HEK293 (cell line): ENCODE results near the gene MAP3K7CL.
A peak's percentile ranks its signal among the peaks of the same experiment; 100 is the strongest.

ENCODE experiments used
- FEZF1 ChIP-seq: fragments of 450-650 bp; formaldehyde crosslinking; IDR thresholded peaks from 2 replicates; pipeline ENCODE4 v1.5.1; 2016; ENCODE audit warnings: missing biosample characterization, missing genetic modification characterization
- GLI4 ChIP-seq: fragments of 450-650 bp; formaldehyde crosslinking; IDR thresholded peaks from 2 replicates; pipeline ENCODE4 v1.5.1; 2016; ENCODE audit warnings: missing biosample characterization, missing genetic modification characterization
- HOXA7 ChIP-seq: sonication (generic); formaldehyde crosslinking; IDR thresholded peaks from 2 replicates; pipeline ENCODE4 v1.8.1; 2022; ENCODE audit warnings: missing genetic modification reagents, borderline replicate concordance
- HOXC10 ChIP-seq: sonication (generic); formaldehyde crosslinking; IDR thresholded peaks from 2 replicates; pipeline ENCODE4 v1.8.1; 2023; ENCODE audit warnings: mild to moderate bottlenecking, missing genetic modification reagents
- IKZF3 ChIP-seq: fragments of 450-650 bp; IDR thresholded peaks from 2 replicates; pipeline ENCODE4 v1.5.0; 2018; ENCODE audit warnings: missing biosample characterization, mild to moderate bottlenecking, missing genetic modification characterization, moderate library complexity
- KLF1 ChIP-seq: fragments of 450-650 bp; formaldehyde crosslinking; IDR thresholded peaks from 2 replicates; pipeline ENCODE4 v1.5.1; 2016; ENCODE audit warnings: missing biosample characterization, missing genetic modification characterization
- KLF10 ChIP-seq: fragments of 450-650 bp; IDR thresholded peaks from 2 replicates; pipeline ENCODE4 v1.5.1; 2018; ENCODE audit warnings: missing biosample characterization, mild to moderate bottlenecking, missing genetic modification characterization
- KLF7 ChIP-seq: fragments of 450-650 bp; formaldehyde crosslinking; IDR thresholded peaks from 2 replicates; pipeline ENCODE4 v1.5.1; 2016; ENCODE audit warnings: missing biosample characterization, missing genetic modification characterization, borderline replicate concordance
- RBAK ChIP-seq: fragments of 450-650 bp; formaldehyde crosslinking; IDR thresholded peaks from 2 replicates; pipeline ENCODE4 v1.5.1; 2016; ENCODE audit warnings: missing biosample characterization, missing genetic modification characterization
- SALL2 ChIP-seq: fragments of 450-650 bp; formaldehyde crosslinking; IDR thresholded peaks from 2 replicates; pipeline ENCODE4 v1.5.0; 2017; ENCODE audit warnings: missing biosample characterization, mild to moderate bottlenecking, missing genetic modification characterization, borderline replicate concordance
- SCRT2 ChIP-seq: fragments of 450-650 bp; formaldehyde crosslinking; IDR thresholded peaks from 2 replicates; pipeline ENCODE4 v1.5.1; 2016; ENCODE audit warnings: missing biosample characterization, missing genetic modification characterization
- SP7 ChIP-seq: fragments of 450-650 bp; formaldehyde crosslinking; IDR thresholded peaks from 2 replicates; pipeline ENCODE4 v1.5.1; 2016; ENCODE audit warnings: missing biosample characterization, missing genetic modification characterization
- TRIM28 ChIP-seq: IDR thresholded peaks from 2 replicates; pipeline ENCODE4 v1.6.1; 2011; ENCODE audit warnings: low read length, control low read depth, borderline replicate concordance
- ZBTB1 ChIP-seq: fragments of 450-650 bp; formaldehyde crosslinking; IDR thresholded peaks from 2 replicates; pipeline ENCODE4 v1.5.1; 2016; ENCODE audit warnings: missing biosample characterization, missing genetic modification characterization
- ZBTB7A ChIP-seq: fragments of 450-650 bp; formaldehyde crosslinking; IDR thresholded peaks from 2 replicates; pipeline ENCODE4 v1.5.1; 2016; ENCODE audit warnings: low read depth, missing biosample characterization, missing genetic modification characterization
- ZFP41 ChIP-seq: fragments of 450-650 bp; formaldehyde crosslinking; IDR thresholded peaks from 2 replicates; pipeline ENCODE4 v1.5.1; 2016; ENCODE audit warnings: missing biosample characterization, missing genetic modification characterization, borderline replicate concordance
- ZIC2 ChIP-seq: fragments of 450-650 bp; formaldehyde crosslinking; IDR thresholded peaks from 2 replicates; pipeline ENCODE4 v1.5.1; 2016; ENCODE audit warnings: missing biosample characterization, missing genetic modification characterization
- ZNF133 ChIP-seq: fragments of 450-650 bp; formaldehyde crosslinking; IDR thresholded peaks from 2 replicates; pipeline ENCODE4 v1.5.1; 2016; ENCODE audit warnings: missing biosample characterization, missing genetic modification characterization
- ZNF146 ChIP-seq: fragments of 450-650 bp; formaldehyde crosslinking; IDR thresholded peaks from 2 replicates; pipeline ENCODE4 v1.5.1; 2016; ENCODE audit warnings: missing biosample characterization, missing genetic modification characterization
- ZNF239 ChIP-seq: fragments of 450-650 bp; formaldehyde crosslinking; IDR thresholded peaks from 2 replicates; pipeline ENCODE4 v1.5.1; 2016; ENCODE audit warnings: missing biosample characterization, missing genetic modification characterization
- ZNF248 ChIP-seq: fragments of 450-650 bp; formaldehyde crosslinking; IDR thresholded peaks from 2 replicates; pipeline ENCODE4 v1.5.1; 2017; ENCODE audit warnings: missing biosample characterization, missing genetic modification characterization
- ZNF366 ChIP-seq: fragments of 450-650 bp; formaldehyde crosslinking; conservative IDR thresholded peaks from 2 replicates; pipeline ENCODE4 v1.5.1; 2016; ENCODE audit warnings: missing biosample characterization, missing genetic modification characterization
- ZNF423 ChIP-seq: fragments of 450-650 bp; formaldehyde crosslinking; IDR thresholded peaks from 2 replicates; pipeline ENCODE4 v1.5.1; 2016; ENCODE audit warnings: missing biosample characterization, missing genetic modification characterization
- ZNF433 ChIP-seq: fragments of 450-650 bp; formaldehyde crosslinking; IDR thresholded peaks from 2 replicates; pipeline ENCODE4 v1.5.1; 2016; ENCODE audit warnings: missing biosample characterization, missing genetic modification characterization, low read depth
- ZNF449 ChIP-seq: fragments of 450-650 bp; formaldehyde crosslinking; IDR thresholded peaks from 2 replicates; pipeline ENCODE4 v1.5.1; 2017; ENCODE audit warnings: missing biosample characterization, mild to moderate bottlenecking, missing genetic modification characterization, moderate library complexity
- ZNF473 ChIP-seq: fragments of 450-650 bp; formaldehyde crosslinking; IDR thresholded peaks from 2 replicates; pipeline ENCODE4 v1.5.1; 2017; ENCODE audit warnings: missing biosample characterization, missing genetic modification characterization
- ZNF521 ChIP-seq: fragments of 450-650 bp; formaldehyde crosslinking; IDR thresholded peaks from 2 replicates; pipeline ENCODE4 v1.5.1; 2017; ENCODE audit warnings: missing biosample characterization, mild to moderate bottlenecking, missing genetic modification characterization
- ZNF530 ChIP-seq: fragments of 450-650 bp; formaldehyde crosslinking; IDR thresholded peaks from 2 replicates; pipeline ENCODE4 v1.5.1; 2016; ENCODE audit warnings: low read depth, missing biosample characterization, missing genetic modification characterization
- ZNF549 ChIP-seq: fragments of 450-650 bp; IDR thresholded peaks from 2 replicates; pipeline ENCODE4 v1.5.1; 2018; ENCODE audit warnings: missing biosample characterization, missing genetic modification characterization, mild to moderate bottlenecking, inconsistent platforms, moderate library complexity
- ZNF555 ChIP-seq: fragments of 450-650 bp; formaldehyde crosslinking; conservative IDR thresholded peaks from 2 replicates; pipeline ENCODE4 v1.5.1; 2017; ENCODE audit warnings: missing biosample characterization, mild to moderate bottlenecking, missing genetic modification characterization, inconsistent platforms
- ZNF585B ChIP-seq: fragments of 450-650 bp; formaldehyde crosslinking; IDR thresholded peaks from 2 replicates; pipeline ENCODE4 v1.5.1; 2016; ENCODE audit warnings: missing biosample characterization, missing genetic modification characterization
- ZNF623 ChIP-seq: fragments of 450-650 bp; formaldehyde crosslinking; IDR thresholded peaks from 2 replicates; pipeline ENCODE4 v1.5.1; 2016; ENCODE audit warnings: missing biosample characterization, missing genetic modification characterization
- ZNF626 ChIP-seq: fragments of 450-650 bp; sonication (Bioruptor Pico); formaldehyde crosslinking; IDR thresholded peaks from 2 replicates; pipeline ENCODE4 v1.5.1; 2018; ENCODE audit warnings: missing biosample characterization, missing genetic modification characterization, inconsistent platforms
- ZXDB ChIP-seq: fragments of 450-650 bp; formaldehyde crosslinking; IDR thresholded peaks from 2 replicates; pipeline ENCODE4 v1.5.1; 2016; ENCODE audit warnings: missing biosample characterization, missing genetic modification characterization
- TF ChIP-seq, protein P1 (sequence below): fragments of 450-650 bp; formaldehyde crosslinking; IDR thresholded peaks from 2 replicates; pipeline ENCODE4 v1.5.1; 2016; ENCODE audit warnings: missing biosample characterization, missing genetic modification characterization
- TF ChIP-seq, protein P2 (sequence below): fragments of 450-650 bp; formaldehyde crosslinking; IDR thresholded peaks from 2 replicates; pipeline ENCODE4 v1.5.0; 2017; ENCODE audit warnings: missing biosample characterization, missing genetic modification characterization, borderline replicate concordance
- TF ChIP-seq, protein P3 (sequence below): fragments of 450-650 bp; formaldehyde crosslinking; IDR thresholded peaks from 2 replicates; pipeline ENCODE4 v1.5.1; 2016; ENCODE audit warnings: missing biosample characterization, missing genetic modification characterization

The MAP3K7CL gene

GRCh38 chr21:29114765-29115500 is 15.5 kb upstream of the MAP3K7CL start (continued):
- no peak for TF ChIP-seq ZNF449
- no peak for TF ChIP-seq ZNF423
- no peak for TF ChIP-seq ZNF433 (tag by site-specific recombination)
- no peak for TF ChIP-seq ZNF530 (tag by site-specific recombination)
- no peak for TF ChIP-seq ZNF585B (tag by site-specific recombination)
- TF ChIP-seq ZBTB1 (tag by site-specific recombination): no peak
- TF ChIP-seq SP7 (tag by site-specific recombination): peak; percentile 66
- TF ChIP-seq KLF7 (tag by site-specific recombination): no peak
- no peak for TF ChIP-seq ZNF248 (tag by site-specific recombination)
- TF ChIP-seq ZXDB (tag by site-specific recombination): no peak
- no peak for TF ChIP-seq ZNF133 (tag by site-specific recombination)
- TF ChIP-seq HOXC10 (CRISPR knock-in tag): no peak
- peak; percentile 86 for TF ChIP-seq ZIC2 (tag by site-specific recombination)
- TF ChIP-seq KLF1 (tag by site-specific recombination): no peak
- TF ChIP-seq ZNF239 (tag by site-specific recombination): no peak
- no peak for TF ChIP-seq ZNF555
- TF ChIP-seq RBAK (tag by site-specific recombination): no peak
- peak; percentile 85; the same call in 1 of the 2 replicates for TF ChIP-seq TRIM28
- TF ChIP-seq, protein P1, sequence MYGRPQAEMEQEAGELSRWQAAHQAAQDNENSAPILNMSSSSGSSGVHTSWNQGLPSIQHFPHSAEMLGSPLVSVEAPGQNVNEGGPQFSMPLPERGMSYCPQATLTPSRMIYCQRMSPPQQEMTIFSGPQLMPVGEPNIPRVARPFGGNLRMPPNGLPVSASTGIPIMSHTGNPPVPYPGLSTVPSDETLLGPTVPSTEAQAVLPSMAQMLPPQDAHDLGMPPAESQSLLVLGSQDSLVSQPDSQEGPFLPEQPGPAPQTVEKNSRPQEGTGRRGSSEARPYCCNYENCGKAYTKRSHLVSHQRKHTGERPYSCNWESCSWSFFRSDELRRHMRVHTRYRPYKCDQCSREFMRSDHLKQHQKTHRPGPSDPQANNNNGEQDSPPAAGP (tag by site-specific recombination): no peak
- no peak for TF ChIP-seq ZNF626 (tag by site-specific recombination)
- no peak for TF ChIP-seq GLI4 (tag by site-specific recombination)
- TF ChIP-seq ZNF146 (tag by site-specific recombination): no peak
- no peak for TF ChIP-seq ZBTB7A (tag by site-specific recombination)
- TF ChIP-seq, protein P2, sequence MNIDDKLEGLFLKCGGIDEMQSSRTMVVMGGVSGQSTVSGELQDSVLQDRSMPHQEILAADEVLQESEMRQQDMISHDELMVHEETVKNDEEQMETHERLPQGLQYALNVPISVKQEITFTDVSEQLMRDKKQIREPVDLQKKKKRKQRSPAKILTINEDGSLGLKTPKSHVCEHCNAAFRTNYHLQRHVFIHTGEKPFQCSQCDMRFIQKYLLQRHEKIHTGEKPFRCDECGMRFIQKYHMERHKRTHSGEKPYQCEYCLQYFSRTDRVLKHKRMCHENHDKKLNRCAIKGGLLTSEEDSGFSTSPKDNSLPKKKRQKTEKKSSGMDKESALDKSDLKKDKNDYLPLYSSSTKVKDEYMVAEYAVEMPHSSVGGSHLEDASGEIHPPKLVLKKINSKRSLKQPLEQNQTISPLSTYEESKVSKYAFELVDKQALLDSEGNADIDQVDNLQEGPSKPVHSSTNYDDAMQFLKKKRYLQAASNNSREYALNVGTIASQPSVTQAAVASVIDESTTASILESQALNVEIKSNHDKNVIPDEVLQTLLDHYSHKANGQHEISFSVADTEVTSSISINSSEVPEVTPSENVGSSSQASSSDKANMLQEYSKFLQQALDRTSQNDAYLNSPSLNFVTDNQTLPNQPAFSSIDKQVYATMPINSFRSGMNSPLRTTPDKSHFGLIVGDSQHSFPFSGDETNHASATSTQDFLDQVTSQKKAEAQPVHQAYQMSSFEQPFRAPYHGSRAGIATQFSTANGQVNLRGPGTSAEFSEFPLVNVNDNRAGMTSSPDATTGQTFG (tag by site-specific recombination): no peak
- TF ChIP-seq FEZF1 (tag by site-specific recombination): peak; percentile 52; the same call in 1 of the 2 replicates
- TF ChIP-seq ZNF623 (tag by site-specific recombination): no peak
- no peak for TF ChIP-seq ZNF473 (tag by site-specific recombination)
- no peak for TF ChIP-seq SCRT2 (tag by site-specific recombination)
- no peak for TF ChIP-seq ZFP41
- TF ChIP-seq ZNF549 (tag by site-specific recombination): no peak
- TF ChIP-seq IKZF3: peak; percentile 67
- TF ChIP-seq KLF10 (tag by site-specific recombination): peak; percentile 71
- TF ChIP-seq ZNF521: no peak
- peak; percentile 33; the same call in 1 of the 2 replicates for TF ChIP-seq ZNF366 (tag by site-specific recombination)
- TF ChIP-seq, protein P3, sequence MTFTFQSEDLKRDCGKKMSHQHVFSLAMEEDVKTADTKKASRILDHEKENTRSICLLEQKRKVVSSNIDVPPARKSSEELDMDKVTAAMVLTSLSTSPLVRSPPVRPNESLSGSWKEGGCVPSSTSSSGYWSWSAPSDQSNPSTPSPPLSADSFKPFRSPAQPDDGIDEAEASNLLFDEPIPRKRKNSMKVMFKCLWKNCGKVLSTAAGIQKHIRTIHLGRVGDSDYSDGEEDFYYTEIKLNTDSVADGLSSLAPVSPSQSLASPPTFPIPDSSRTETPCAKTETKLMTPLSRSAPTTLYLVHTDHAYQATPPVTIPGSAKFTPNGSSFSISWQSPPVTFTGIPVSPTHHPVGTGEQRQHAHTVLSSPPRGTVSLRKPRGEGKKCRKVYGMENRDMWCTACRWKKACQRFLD: no peak
- no peak for TF ChIP-seq HOXA7
- TF ChIP-seq SALL2: no peak
